LNCaP clone FGC (cell line): ENCODE results near the gene RIT1.

Experiments
- DNase-seq: peaks from one replicate; pipeline ENCODE4 v3.0.0-alpha.2; 2011; ENCODE audit warnings: low read depth
- H3K4me3 ChIP-seq: 2 replicates; pipeline ENCODE4 v1.5.1; 2011; ENCODE audit warnings: mild to moderate bottlenecking, low read depth, low read length, control low read depth
- TF ChIP-seq, protein P1 (sequence below): IDR thresholded peaks from 2 replicates; pipeline ENCODE4 v1.5.1; 2012; ENCODE audit warnings: mild to moderate bottlenecking; ENCODE audit not compliant: control insufficient read depth, insufficient read depth; ENCODE audit errors: extremely low read depth

Gene RIT1

GRCh38 chr1:155950829-155951228, 39.7 kb upstream of the RIT1 start:
- TF ChIP-seq, protein P1, sequence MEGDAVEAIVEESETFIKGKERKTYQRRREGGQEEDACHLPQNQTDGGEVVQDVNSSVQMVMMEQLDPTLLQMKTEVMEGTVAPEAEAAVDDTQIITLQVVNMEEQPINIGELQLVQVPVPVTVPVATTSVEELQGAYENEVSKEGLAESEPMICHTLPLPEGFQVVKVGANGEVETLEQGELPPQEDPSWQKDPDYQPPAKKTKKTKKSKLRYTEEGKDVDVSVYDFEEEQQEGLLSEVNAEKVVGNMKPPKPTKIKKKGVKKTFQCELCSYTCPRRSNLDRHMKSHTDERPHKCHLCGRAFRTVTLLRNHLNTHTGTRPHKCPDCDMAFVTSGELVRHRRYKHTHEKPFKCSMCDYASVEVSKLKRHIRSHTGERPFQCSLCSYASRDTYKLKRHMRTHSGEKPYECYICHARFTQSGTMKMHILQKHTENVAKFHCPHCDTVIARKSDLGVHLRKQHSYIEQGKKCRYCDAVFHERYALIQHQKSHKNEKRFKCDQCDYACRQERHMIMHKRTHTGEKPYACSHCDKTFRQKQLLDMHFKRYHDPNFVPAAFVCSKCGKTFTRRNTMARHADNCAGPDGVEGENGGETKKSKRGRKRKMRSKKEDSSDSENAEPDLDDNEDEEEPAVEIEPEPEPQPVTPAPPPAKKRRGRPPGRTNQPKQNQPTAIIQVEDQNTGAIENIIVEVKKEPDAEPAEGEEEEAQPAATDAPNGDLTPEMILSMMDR, result no peak
- no peak overlapping the region for H3K4me3 ChIP-seq
- no peak for DNase-seq

- no peak overlapping the region for H3K4me3 ChIP-seq
- TF ChIP-seq, protein P1, result no peak
Measured at GRCh38 chr1:155947741-155948140, 36.6 kb upstream of the RIT1 start.

DNA sequence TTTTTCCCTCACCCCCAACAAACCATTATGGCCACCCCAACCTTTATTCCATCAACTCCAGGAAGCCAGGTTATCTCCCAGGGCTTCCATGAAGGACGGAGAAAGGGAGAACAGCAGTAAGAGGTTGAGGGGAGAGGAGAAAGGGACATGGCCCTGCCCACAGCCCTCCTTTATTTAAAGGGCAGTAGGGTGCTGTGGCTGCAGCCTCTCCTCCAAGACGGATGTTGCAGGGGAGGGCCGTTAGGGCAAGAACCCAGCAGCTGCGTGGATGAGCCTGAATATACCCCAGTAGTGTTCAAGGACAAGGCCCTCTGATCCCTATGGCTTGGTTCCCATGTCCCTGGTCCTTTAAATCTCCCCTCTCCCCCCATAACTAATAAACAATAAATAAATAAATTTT, 36.1 kb upstream of the RIT1 start:
- no peak for DNase-seq
- no peak overlapping the region for H3K4me3 ChIP-seq
- TF ChIP-seq, protein P1, result no peak

More at GRCh38 chr1:155947741-155948140, 36.6 kb upstream of the RIT1 start:
- no peak for DNase-seq

- H3K4me3 ChIP-seq, result no peak overlapping the region
- no peak for DNase-seq
- TF ChIP-seq, protein P1, result no peak
Measured at GRCh38 chr1:155946633-155947219, 35.6 kb upstream of the RIT1 start.

DNA sequence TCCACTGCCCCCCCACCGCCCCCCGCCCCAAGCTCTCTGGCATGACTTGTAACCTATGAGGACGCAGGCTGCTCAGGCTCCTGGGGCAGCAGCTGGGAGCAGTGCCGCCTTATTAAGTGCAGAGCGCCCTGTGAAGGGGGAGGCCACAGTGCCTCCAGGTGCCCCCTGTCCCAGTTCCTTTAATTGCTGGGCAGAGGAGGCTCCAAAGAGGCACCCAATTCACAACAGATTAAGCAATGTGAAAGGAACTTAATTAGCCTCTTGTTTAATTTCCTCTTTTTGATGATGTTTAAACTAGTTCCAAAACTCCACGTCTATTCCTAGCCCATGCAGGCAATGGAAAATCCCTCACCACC, 33.3 kb upstream of the RIT1 start:
- no peak for DNase-seq
- H3K4me3 ChIP-seq, result no peak overlapping the region

GRCh38 chr1:155942578-155943141, 31.5 kb upstream of the RIT1 start:
- H3K4me3 ChIP-seq, result no peak overlapping the region
- TF ChIP-seq, protein P1, result no peak
- DNase-seq, result no peak

More for the DNA sequence above, 33.3 kb upstream of the RIT1 start:
- TF ChIP-seq, protein P1, result no peak
